H1 (cell line): Measurements from ENCODE around the gene IL36A. TPM values are rescaled to one million over a fixed set of nuclear protein-coding genes. Genes with fewer than 3 reads are reported as not detected.

Source experiments
- CTCF ChIA-PET: fragments of 300-600 bp; sonication (Branson Sonifier 250); formaldehyde crosslinking; loops from one replicate; lab custom pipeline; 2021; ENCODE audit not compliant: partially characterized antibody; lab: Charles Lee
- POLR2A ChIA-PET: fragments of 300-600 bp; sonication (Branson Sonifier 250); formaldehyde crosslinking; loops from one replicate; lab custom pipeline; 2021; ENCODE audit warnings: inconsistent platforms; ENCODE audit not compliant: partially characterized antibody; lab: Charles Lee
- DNase-seq, 2 experiments: peaks; one replicate each; pipeline versions ENCODE4 v3.0.0 to v3.0.0-alpha.2; 2010 to 2022; ENCODE audit warnings: low spot score in 2 of 2, low read depth in 1 of 2, mixed read lengths in 1 of 2
- FAIRE-seq: peaks from 2 replicates; lab custom pipeline; 2011; peaks lifted over from hg19 to GRCh38; lab: Jason Lieb, UNC
- H2AFZ ChIP-seq: 2 replicates; pipeline ENCODE4 v1.8.1; 2012; ENCODE audit warnings: low read length, inconsistent platforms
- H2AK5ac ChIP-seq: 2 replicates; pipeline ENCODE4 v1.6.1; 2013; ENCODE audit warnings: low read depth, low read length
- H2BK120ac ChIP-seq: replicated peaks from 2 replicates; pipeline ENCODE3; 2013; ENCODE audit warnings: low read depth, low read length, inconsistent platforms
- H2BK12ac ChIP-seq: 2 replicates; pipeline ENCODE4 v1.6.1; 2013; ENCODE audit warnings: low read depth, low read length
- H2BK15ac ChIP-seq: 2 replicates; pipeline ENCODE4 v1.6.1; 2013; ENCODE audit warnings: low read length
- H2BK20ac ChIP-seq: 2 replicates; pipeline ENCODE4 v1.6.1; 2013; ENCODE audit warnings: low read length
- H2BK5ac ChIP-seq: 2 replicates; pipeline ENCODE4 v1.6.1; 2013; ENCODE audit warnings: low read depth, low read length
- H3K14ac ChIP-seq: 2 replicates; pipeline ENCODE4 v1.6.1; 2013; ENCODE audit warnings: inconsistent platforms; ENCODE audit not compliant: insufficient read length
- H3K18ac ChIP-seq: 2 replicates; pipeline ENCODE4 v1.6.1; 2013; ENCODE audit warnings: low read length; ENCODE audit errors: extremely low read depth
- H3K23ac ChIP-seq: 2 replicates; pipeline ENCODE4 v1.6.1; 2013; ENCODE audit warnings: inconsistent platforms; ENCODE audit not compliant: insufficient read length
- H3K23me2 ChIP-seq: 2 replicates; pipeline ENCODE4 v1.6.1; 2013; ENCODE audit warnings: low read depth, low read length
- H3K27ac ChIP-seq: 2 replicates; pipeline ENCODE4 v1.6.1; 2011; ENCODE audit warnings: low read depth, low read length, inconsistent platforms
- H3K27me3 ChIP-seq, 4 experiments: replicated peaks in 1 of 4; 1 replicate in 1 of 4; 2 replicates in 3 of 4; pipeline versions ENCODE4 v1.6.1 to v1.8.1; 2011 to 2013; ENCODE audit warnings: low read length in 3 of 4, mild to moderate bottlenecking in 3 of 4, inconsistent platforms in 2 of 4, mixed read lengths in 2 of 4, moderate library complexity in 1 of 4; ENCODE audit not compliant: control insufficient read depth in 3 of 4, insufficient read depth in 3 of 4; ENCODE audit errors: extremely low read depth in 1 of 4
- H3K36me3 ChIP-seq, 4 experiments: 2 replicates each; pipeline versions ENCODE4 v1.6.1 to v1.8.1; 2011 to 2013; ENCODE audit warnings: mild to moderate bottlenecking in 4 of 4, low read length in 3 of 4, moderate library complexity in 2 of 4, control low read depth in 1 of 4, inconsistent platforms in 1 of 4; ENCODE audit not compliant: insufficient read depth in 4 of 4, control insufficient read depth in 2 of 4
- H3K4ac ChIP-seq: replicated peaks from 2 replicates; pipeline ENCODE3; 2013; ENCODE audit warnings: low read length, low read depth, mixed read lengths, inconsistent platforms; ENCODE audit not compliant: insufficient read length
- H3K4me1 ChIP-seq, 4 experiments: replicated peaks in 1 of 4; 1 replicate in 1 of 4; 2 replicates in 3 of 4; pipeline versions ENCODE4 v1.6.1 to v1.8.1; 2011 to 2013; ENCODE audit warnings: low read length in 3 of 4, inconsistent platforms in 2 of 4, mixed read lengths in 1 of 4; ENCODE audit not compliant: insufficient read depth in 4 of 4, control insufficient read depth in 3 of 4
- H3K4me2 ChIP-seq, 2 experiments: 2 replicates each; pipeline versions ENCODE4 v1.6.1 to v1.8.1; 2011 to 2013; ENCODE audit warnings: low read depth in 2 of 2, low read length in 2 of 2, control low read depth in 1 of 2, inconsistent platforms in 1 of 2, mild to moderate bottlenecking in 1 of 2; ENCODE audit not compliant: insufficient read depth in 1 of 2
- H3K4me3 ChIP-seq, 4 experiments: fragments of 200-600, 300-600 bp in 1 of 4; sonication (generic), shearing (Covaris generic), sonication (Bioruptor Twin) in 1 of 4; 2 replicates each; pipeline versions ENCODE4 v1.5.1 to v1.8.1; 2011 to 2016; ENCODE audit warnings: low read length in 4 of 4, low read depth in 3 of 4, control low read depth in 2 of 4, inconsistent platforms in 2 of 4, mild to moderate bottlenecking in 2 of 4, mixed read lengths in 1 of 4, moderate library complexity in 1 of 4; ENCODE audit not compliant: insufficient read depth in 2 of 4; ENCODE audit errors: extremely low read depth in 1 of 4
- H3K56ac ChIP-seq: replicated peaks from 2 replicates; pipeline ENCODE3; 2013; ENCODE audit warnings: low read depth, mild to moderate bottlenecking, mixed read lengths, low read length, inconsistent platforms; ENCODE audit not compliant: insufficient read length
- H3K79me1 ChIP-seq: 2 replicates; pipeline ENCODE4 v1.6.1; 2013; ENCODE audit warnings: low read depth, low read length, control low read depth
- H3K79me2 ChIP-seq, 2 experiments: 2 replicates each; pipeline versions ENCODE4 v1.6.1 to v1.8.1; 2012 to 2013; ENCODE audit warnings: low read length in 2 of 2, mild to moderate bottlenecking in 2 of 2, inconsistent platforms in 1 of 2; ENCODE audit not compliant: insufficient read depth in 2 of 2, control insufficient read depth in 1 of 2
- H3K9ac ChIP-seq, 4 experiments: replicated peaks in 1 of 4; 1 replicate in 1 of 4; 2 replicates in 3 of 4; pipeline versions ENCODE4 v1.6.1 to v1.8.1; 2011 to 2013; ENCODE audit warnings: low read depth in 3 of 4, low read length in 3 of 4, control low read depth in 2 of 4, mild to moderate bottlenecking in 2 of 4, moderate library complexity in 2 of 4, inconsistent platforms in 1 of 4; ENCODE audit errors: extremely low read depth in 1 of 4
- H3K9me3 ChIP-seq, 2 experiments: 2 replicates each; pipeline versions ENCODE4 v1.6.1 to v1.8.1; 2012 to 2013; ENCODE audit warnings: mild to moderate bottlenecking in 2 of 2, moderate library complexity in 2 of 2, control low read depth in 1 of 2, inconsistent platforms in 1 of 2, low read depth in 1 of 2, low read length in 1 of 2, mixed read lengths in 1 of 2; ENCODE audit not compliant: insufficient read depth in 2 of 2
- H4K20me1 ChIP-seq, 2 experiments: replicated peaks in 1 of 2; 2 replicates each; pipeline versions ENCODE3 to v1.8.1; 2011 to 2013; ENCODE audit warnings: inconsistent platforms in 2 of 2, low read length in 2 of 2, mild to moderate bottlenecking in 1 of 2; ENCODE audit not compliant: insufficient read depth in 2 of 2, control insufficient read depth in 1 of 2
- H4K5ac ChIP-seq: 2 replicates; pipeline ENCODE4 v1.6.1; 2013; ENCODE audit warnings: low read length, low read depth, mixed read lengths, inconsistent platforms; ENCODE audit not compliant: insufficient read length
- H4K8ac ChIP-seq: 2 replicates; pipeline ENCODE4 v1.8.0; 2013; ENCODE audit warnings: mild to moderate bottlenecking, moderate library complexity, low read length, inconsistent platforms; ENCODE audit not compliant: insufficient read depth; ENCODE audit errors: extremely low read depth
- H4K91ac ChIP-seq: replicated peaks from 2 replicates; pipeline ENCODE3; 2013; ENCODE audit warnings: low read length, mixed read lengths, inconsistent platforms; ENCODE audit not compliant: insufficient read length
- BACH1 ChIP-seq: IDR thresholded peaks from 2 replicates; pipeline ENCODE4 v1.6.1; 2012; ENCODE audit warnings: low read length, improper control_type of control experiment
- CREB1 ChIP-seq: IDR thresholded peaks from 2 replicates; pipeline ENCODE4 v1.6.1; 2012; ENCODE audit warnings: inconsistent platforms
- CTBP2 ChIP-seq: IDR thresholded peaks from 2 replicates; pipeline ENCODE4 v1.7.0; 2011; ENCODE audit warnings: borderline replicate concordance, mild to moderate bottlenecking, moderate library complexity, mixed read lengths, low read length; ENCODE audit not compliant: insufficient read depth, insufficient read length
- HDAC6 ChIP-seq: IDR thresholded peaks from one replicate; pipeline ENCODE4 v1.7.1; 2012; ENCODE audit warnings: low read depth, mild to moderate bottlenecking, inconsistent platforms, low read length, moderate library complexity
- JUN ChIP-seq: IDR thresholded peaks from 2 replicates; pipeline ENCODE4 v1.6.1; 2011; ENCODE audit warnings: low read depth, mild to moderate bottlenecking, improper control_type of control experiment, low read length
- JUND ChIP-seq: IDR thresholded peaks from 2 replicates; pipeline ENCODE4 v1.6.1; 2011; ENCODE audit warnings: mild to moderate bottlenecking, improper control_type of control experiment, low read length
- RAD21 ChIP-seq, 2 experiments: IDR thresholded peaks in 1 of 2; conservative IDR thresholded peaks in 1 of 2; 2 replicates each; pipeline ENCODE4 v1.6.1; 2011; ENCODE audit warnings: low read depth in 2 of 2, low read length in 2 of 2, improper control_type of control experiment in 1 of 2, inconsistent platforms in 1 of 2, mild to moderate bottlenecking in 1 of 2, moderate library complexity in 1 of 2
- RBBP5 ChIP-seq: IDR thresholded peaks from 2 replicates; pipeline ENCODE4 v1.7.1; 2012; ENCODE audit warnings: low read depth, mild to moderate bottlenecking, inconsistent platforms, low read length, moderate library complexity, borderline replicate concordance
- RNF2 ChIP-seq: fragments of 200-900, 300-1000 bp; sonication (generic); IDR thresholded peaks from 2 replicates; pipeline ENCODE4 v1.7.1; 2016; ENCODE audit warnings: borderline replicate concordance, low read depth, mild to moderate bottlenecking, antibody characterized with exemption, low read length; ENCODE audit not compliant: poor library complexity, severe bottlenecking; ENCODE audit errors: missing control alignments
- TBP ChIP-seq: IDR thresholded peaks from 2 replicates; pipeline ENCODE4 v1.6.1; 2011; ENCODE audit warnings: low read depth, low read length, improper control_type of control experiment
- TCF12 ChIP-seq: IDR thresholded peaks from 2 replicates; pipeline ENCODE4 v1.6.1; 2011; ENCODE audit warnings: low read depth, mild to moderate bottlenecking, low read length
- YY1 ChIP-seq: IDR thresholded peaks from 2 replicates; pipeline ENCODE4 v1.6.1; 2011; ENCODE audit warnings: low read depth, mild to moderate bottlenecking, low read length
- WGBS, 2 experiments: shearing (Covaris generic) in 1 of 2; methylation state at CpG; one replicate each; pipeline versions ENCODE4 v1.1.6 to v1.1.7; 2013 to 2015; ENCODE audit warnings: low lambda C conversion rate in 2 of 2, mixed read lengths in 2 of 2, inconsistent platforms in 1 of 2, low coverage in 1 of 2, missing lambda C conversion rate in 1 of 2; ENCODE audit not compliant: insufficient replicate concordance in 2 of 2, insufficient coverage in 1 of 2, insufficient read length in 1 of 2; ENCODE audit errors: extremely low coverage in 1 of 2, missing lambda C conversion rate in 1 of 2; 5-methylcytosine and 5-hydroxymethylcytosine counted together
- polyA plus RNA-seq, 7 experiments: library from polyadenylated mRNA; depleted of rRNA in 3 of 7; stranded (reverse) in 5 of 7; unstranded in 2 of 7; fragments of >200 nt in 5 of 7; fragments of 200-250 nt in 2 of 7; gene quantifications; 1 replicate in 5 of 7; 2 replicates in 1 of 7; 4 replicates in 1 of 7; pipeline versions ENCODE4 v1.2.1 to v1.2.3, GENCODE V29; 2011 to 2013; ENCODE audit warnings: missing spikeins in 2 of 7, mixed read lengths in 2 of 7
- total RNA-seq: library from RNA; stranded (reverse); fragmentation: NEBNext Ultra II Directional; extraction: Animal tissue kit (Norgen Biotek cat#: 25700); gene quantifications from 2 replicates; pipeline ENCODE4 v1.2.1, GENCODE V29; 2021

IL36A gene
- total and polyA plus RNA-seq, 2 of the 8 experiments (the other 6 are each of a cell fraction or from before 2014, with no cell fraction given), result not detected

DNA sequence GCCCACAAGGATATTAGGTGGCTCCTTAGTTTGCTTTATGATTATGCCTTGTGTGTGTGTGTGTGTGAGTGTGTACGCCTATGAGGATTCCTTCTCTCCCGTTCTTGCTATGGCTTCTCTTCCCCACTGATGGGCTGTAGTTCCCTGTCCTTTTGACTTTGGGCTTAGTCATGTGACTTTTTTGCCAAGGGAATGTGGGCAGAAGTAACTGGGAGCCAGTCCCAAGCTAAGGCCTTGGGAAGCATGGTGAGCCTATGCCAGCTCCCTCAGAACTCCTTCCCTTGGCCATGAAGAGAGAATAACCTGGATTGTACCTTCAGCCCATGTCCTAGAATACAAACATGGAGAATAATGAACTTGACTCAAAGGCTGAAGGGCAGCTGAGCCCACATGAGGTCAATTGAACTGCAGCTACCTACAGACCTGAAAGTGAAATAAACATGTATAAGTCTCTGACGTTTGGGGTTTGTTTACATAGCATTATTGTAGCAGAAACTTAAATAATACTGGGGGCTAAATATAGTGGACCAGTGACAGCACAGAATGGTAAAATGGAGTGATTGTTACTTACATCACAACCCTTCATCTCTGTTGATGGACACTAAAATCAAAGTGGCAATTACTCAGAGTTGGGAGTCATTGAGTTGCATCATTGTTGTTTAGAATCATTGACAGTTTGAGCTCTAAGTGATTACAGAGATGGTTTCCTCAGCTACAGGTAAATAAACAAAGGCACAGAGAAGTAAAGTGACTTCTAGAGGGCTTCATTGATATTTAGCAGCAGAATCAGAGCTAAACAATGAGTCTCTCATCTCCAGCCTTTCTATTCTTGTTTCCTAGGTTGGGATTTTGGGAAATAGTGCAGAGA, 42.7 kb upstream of the IL36A start:
- H3K4me1 ChIP-seq, result no peaks in the 10 kb centered on the region
- no peaks in the 10 kb centered on the region for H3K23me2 ChIP-seq
- no peaks in the 10 kb centered on the region; a peak in 1 of 7 replicates for H3K27me3 ChIP-seq
- DNase-seq (no peak), FAIRE-seq (no peak)
- no peak overlapping the region for H2BK5ac ChIP-seq
- no peak overlapping the region for H3K4ac ChIP-seq
- H3K14ac ChIP-seq, result no peak overlapping the region
- no peak overlapping the region; a peak in 1 of 7 replicates for H3K9ac ChIP-seq
- H3K36me3 ChIP-seq, result no peaks in the 10 kb centered on the region
- H2BK120ac ChIP-seq, result no peak overlapping the region
- H2BK12ac ChIP-seq, result no peak overlapping the region
- no peaks in the 10 kb centered on the region for H3K9me3 ChIP-seq
- H4K5ac ChIP-seq, result no peak overlapping the region
- no peak overlapping the region for H3K23ac ChIP-seq
- no peak overlapping the region for H2BK20ac ChIP-seq
- no peaks in the 10 kb centered on the region for H3K79me1 ChIP-seq
- H2BK15ac ChIP-seq, result no peak overlapping the region
- ChIA-PET CTCF (interaction anchor here (0.7 to 3.9 kb wide), 6 partner anchors 8 to 58 kb away, joined by 3 to 41 read pairs (median 3); no protein-coding TSS in a partner anchor), POLR2A (no interaction called here)
- no peak overlapping the region for H3K56ac ChIP-seq
- H3K27ac ChIP-seq, result no peak overlapping the region
- no peaks in the 10 kb centered on the region for H4K20me1 ChIP-seq
- H3K18ac ChIP-seq, result no peak overlapping the region
- WGBS, 2 experiments, result 88% methylated on average over 3 of the region's 3 CpGs; no CpG with 5 or more reads in 1 of the 2 experiments
- no peak overlapping the region for H2AFZ ChIP-seq
- no peaks in the 10 kb centered on the region for H3K79me2 ChIP-seq
- H3K4me2 ChIP-seq, result no peak overlapping the region
- H4K91ac ChIP-seq, result no peak overlapping the region
- H2AK5ac ChIP-seq, result no peak overlapping the region
- no peak overlapping the region for H3K4me3 ChIP-seq
- H4K8ac ChIP-seq, result no peak overlapping the region
- TF ChIP-seq BACH1, result no peak
- TF ChIP-seq CTBP2, result no peak
- TF ChIP-seq RBBP5, result no peak
- TF ChIP-seq CREB1, result no peak
- no peak for TF ChIP-seq YY1
- TF ChIP-seq JUND, result no peak
- no peak for TF ChIP-seq RNF2
- TF ChIP-seq HDAC6, result no peak
- no peak for TF ChIP-seq TCF12
- no peak for TF ChIP-seq TBP
- no peak for TF ChIP-seq RAD21 (IDR thresholded peaks at IDR 0.05 in 1 of 2, conservative IDR thresholded peaks at IDR 0.05 in 1 of 2; ENCODE audit: low read depth in 2 of 2, low read length in 2 of 2)
- no peak for TF ChIP-seq JUN
